GM12878 (cell line): Measurements from ENCODE around the gene BLOC1S5. TPM values are rescaled to one million over a fixed set of nuclear protein-coding genes. Genes with fewer than 3 reads are reported as not detected.

Source experiments
- ATAC-seq: fragments of 200-7000 bp; cut with Tn5 transposase; 3 replicates; pipeline ENCODE4 v1.9.1; 2020; ENCODE audit warnings: mild to moderate bottlenecking, moderate library complexity
- BruUV-seq: library from RNA; stranded (reverse); fragments of 400-500 nt; replicated peaks from 2 replicates; lab custom pipeline; 2021; lab: Mats Ljungman, UMichigan
- CTCF ChIA-PET: fragments of 300-600 bp; sonication (Branson Sonifier 250); formaldehyde crosslinking; extraction: SDS; loops from one replicate; lab custom pipeline; 2021; ENCODE audit warnings: inconsistent platforms; lab: Yijun Ruan, JAX
- POLR2A ChIA-PET: fragments of 350-600 bp; formaldehyde crosslinking; extraction: SDS; loops from one replicate; lab custom pipeline; 2021; ENCODE audit warnings: inconsistent platforms; lab: Charles Lee
- RAD21 ChIA-PET: fragments of 300-600 bp; sonication (Branson Sonifier 250); formaldehyde crosslinking; loops from one replicate; lab custom pipeline; 2023; ENCODE audit warnings: antibody characterized with exemption; ENCODE audit not compliant: unreplicated experiment; lab: Charles Lee
- SMC1A ChIA-PET: fragments of 300-600 bp; sonication (Branson Sonifier 250); formaldehyde crosslinking; loops from one replicate; lab custom pipeline; 2023; ENCODE audit not compliant: unreplicated experiment, uncharacterized antibody; lab: Charles Lee
- DNase-seq: peaks from one replicate; pipeline ENCODE4 v3.0.0-alpha.2; 2011; ENCODE audit warnings: low read depth, low spot score
- FAIRE-seq: peaks from 3 replicates; lab custom pipeline; 2011; peaks lifted over from hg19 to GRCh38; lab: Jason Lieb, UNC
- H2AFZ ChIP-seq: 2 replicates; pipeline ENCODE4 v1.6.0; 2011; ENCODE audit warnings: low read depth, low read length, control low read depth; ENCODE audit not compliant: control insufficient read depth
- H3K27ac ChIP-seq: 2 replicates; pipeline ENCODE4 v1.5.1; 2011; ENCODE audit warnings: control low read depth; ENCODE audit not compliant: control insufficient read depth, insufficient read depth
- H3K27me3 ChIP-seq, 2 experiments: replicated peaks in 1 of 2; 2 replicates each; pipeline versions ENCODE4 v1.6.0 to v1.6.1; 2011; ENCODE audit warnings: low read length in 1 of 2; ENCODE audit not compliant: control insufficient read depth in 2 of 2, insufficient read depth in 2 of 2
- H3K36me3 ChIP-seq, 2 experiments: 2 replicates each; pipeline ENCODE4 v1.5.1; 2011; ENCODE audit warnings: low read length in 1 of 2; ENCODE audit not compliant: control insufficient read depth in 2 of 2, insufficient read depth in 2 of 2
- H3K4me1 ChIP-seq: 2 replicates; pipeline ENCODE4 v1.6.1; 2011; ENCODE audit warnings: mild to moderate bottlenecking, low read length, moderate library complexity, mixed read lengths; ENCODE audit not compliant: control insufficient read depth, insufficient read depth
- H3K4me2 ChIP-seq: 2 replicates; pipeline ENCODE4 v1.6.0; 2011; ENCODE audit warnings: control low read depth; ENCODE audit not compliant: control insufficient read depth, insufficient read depth
- H3K4me3 ChIP-seq: fragments of 200-600 bp; sonication (generic); 2 replicates; pipeline ENCODE4 v1.5.1; 2016
- H3K79me2 ChIP-seq: 2 replicates; pipeline ENCODE4 v1.6.0; 2011; ENCODE audit warnings: low read length; ENCODE audit not compliant: control insufficient read depth, insufficient read depth
- H3K9ac ChIP-seq: 2 replicates; pipeline ENCODE4 v1.8.0; 2011; ENCODE audit warnings: low read length, control low read depth, mixed read lengths; ENCODE audit not compliant: control insufficient read depth, insufficient read depth
- H3K9me3 ChIP-seq: replicated peaks from 3 replicates; pipeline ENCODE4 v1.5.1; 2011; ENCODE audit warnings: mild to moderate bottlenecking, low read length; ENCODE audit not compliant: control insufficient read depth, insufficient read depth
- H4K20me1 ChIP-seq: 2 replicates; pipeline ENCODE4 v1.6.0; 2011; ENCODE audit not compliant: control insufficient read depth, insufficient read depth
- CHD2 ChIP-seq: IDR thresholded peaks from 2 replicates; pipeline ENCODE4 v1.6.1; 2011; ENCODE audit warnings: low read depth, low read length, improper control_type of control experiment, borderline replicate concordance
- CREB1 ChIP-seq: IDR thresholded peaks from 2 replicates; pipeline ENCODE4 v1.6.1; 2012; ENCODE audit warnings: low read depth, mild to moderate bottlenecking, inconsistent platforms
- E2F4 ChIP-seq: IDR thresholded peaks from 2 replicates; pipeline ENCODE4 v1.6.1; 2012; ENCODE audit warnings: low read depth, low read length, improper control_type of control experiment
- HDAC2 ChIP-seq: fragments of 200-600 bp; sonication (generic); IDR thresholded peaks from 2 replicates; pipeline ENCODE4 v1.6.1; 2017
- MAX ChIP-seq: IDR thresholded peaks from 2 replicates; pipeline ENCODE4 v1.6.1; 2012; ENCODE audit warnings: low read depth, low read length, improper control_type of control experiment
- MXI1 ChIP-seq: fragments of 150-350 bp; IDR thresholded peaks from 2 replicates; pipeline ENCODE4 v1.6.1; 2011; ENCODE audit warnings: low read depth, mild to moderate bottlenecking, inconsistent platforms, low read length, improper control_type of control experiment
- NBN ChIP-seq: fragments of 450-650 bp; IDR thresholded peaks from 2 replicates; pipeline ENCODE4 v1.6.1; 2016
- PBX3 ChIP-seq: IDR thresholded peaks from 2 replicates; pipeline ENCODE4 v1.6.1; 2011; ENCODE audit warnings: mild to moderate bottlenecking, low read depth, low read length, moderate library complexity; ENCODE audit not compliant: insufficient replicate concordance
- POLR2AphosphoS5 ChIP-seq: IDR thresholded peaks from 2 replicates; pipeline ENCODE4 v1.6.1; 2011; ENCODE audit warnings: mild to moderate bottlenecking, low read length, inconsistent platforms
- POU2F2 ChIP-seq: IDR thresholded peaks from 3 replicates; pipeline ENCODE4 v1.6.1; 2011; ENCODE audit warnings: low read depth, mild to moderate bottlenecking, low read length, borderline replicate concordance
- RB1 ChIP-seq: fragments of 450-650 bp; formaldehyde crosslinking; IDR thresholded peaks from 2 replicates; pipeline ENCODE4 v1.6.1; 2017; ENCODE audit warnings: mild to moderate bottlenecking, borderline replicate concordance
- RUNX3 ChIP-seq: IDR thresholded peaks from 2 replicates; pipeline ENCODE4 v1.6.1; 2012; ENCODE audit warnings: low read length, inconsistent platforms
- STAT1 ChIP-seq: fragments of 450-650 bp; conservative IDR thresholded peaks from 2 replicates; pipeline ENCODE4 v1.6.1; 2014; ENCODE audit warnings: antibody characterized with exemption, mild to moderate bottlenecking
- WGBS: methylation state at CpG from one replicate; pipeline ENCODE4 v1.1.6; 2016; ENCODE audit warnings: low lambda C conversion rate; ENCODE audit not compliant: insufficient replicate concordance, insufficient coverage; ENCODE audit errors: missing lambda C conversion rate; 5-methylcytosine and 5-hydroxymethylcytosine counted together
- in situ Hi-C: fragments of 300-500 bp; cut with MboI; formaldehyde crosslinking; loops from 9 replicates; pipeline ENCODE4 v1.14.3; 2018; ENCODE audit warnings: mixed read lengths
- intact Hi-C: fragments of 100-400 bp; cut with micrococcal nuclease; formaldehyde crosslinking; loops from one replicate; pipeline ENCODE4 v1.14.2; 2022; ENCODE audit not compliant: unreplicated experiment
- polyA plus RNA-seq, 11 experiments: library from polyadenylated mRNA; depleted of rRNA in 4 of 11; unstranded in 6 of 11; stranded (reverse) in 5 of 11; fragments of >200 nt; fragmentation: Nextera tagmentation in 4 of 11; fragmentation: Illumina TruSeq in 1 of 11; extraction: Ambion mirVana in 4 of 11; extraction: Trizol in 1 of 11; gene quantifications; 1 replicate in 1 of 11; 2 replicates in 10 of 11; pipeline versions ENCODE4 v1.2.1 to v1.2.3, GENCODE V29; 2011 to 2016; ENCODE audit warnings: inconsistent platforms in 2 of 11, missing spikeins in 2 of 11, low read depth in 1 of 11
- total RNA-seq, 4 experiments: library from RNA; depleted of rRNA in 3 of 4; stranded (reverse); fragments of >200 nt in 3 of 4; fragmentation: Illumina TruSeq in 1 of 4; extraction: Trizol in 1 of 4; gene quantifications; 2 replicates each; pipeline versions ENCODE4 v1.2.1 to v1.2.3, GENCODE V29; 2013 to 2021
- TF ChIP-seq, protein P1 (sequence below): IDR thresholded peaks from 2 replicates; pipeline ENCODE4 v1.6.1; 2011; ENCODE audit warnings: borderline replicate concordance, low read depth, mild to moderate bottlenecking, moderate library complexity, mixed read lengths, low read length; ENCODE audit not compliant: insufficient read depth; ENCODE audit errors: extremely low read length
- TF ChIP-seq, protein P2 (sequence below): fragments of 450-650 bp; IDR thresholded peaks from 2 replicates; pipeline ENCODE4 v1.6.1; 2017; ENCODE audit warnings: low read depth, mild to moderate bottlenecking, moderate library complexity

The BLOC1S5 gene
- total and polyA plus RNA-seq, 10 of the 15 experiments (the other 5 are each of a cell fraction or from before 2014, with no cell fraction given), result 4.3 to 22.2 (median 16.1) TPM

DNA sequence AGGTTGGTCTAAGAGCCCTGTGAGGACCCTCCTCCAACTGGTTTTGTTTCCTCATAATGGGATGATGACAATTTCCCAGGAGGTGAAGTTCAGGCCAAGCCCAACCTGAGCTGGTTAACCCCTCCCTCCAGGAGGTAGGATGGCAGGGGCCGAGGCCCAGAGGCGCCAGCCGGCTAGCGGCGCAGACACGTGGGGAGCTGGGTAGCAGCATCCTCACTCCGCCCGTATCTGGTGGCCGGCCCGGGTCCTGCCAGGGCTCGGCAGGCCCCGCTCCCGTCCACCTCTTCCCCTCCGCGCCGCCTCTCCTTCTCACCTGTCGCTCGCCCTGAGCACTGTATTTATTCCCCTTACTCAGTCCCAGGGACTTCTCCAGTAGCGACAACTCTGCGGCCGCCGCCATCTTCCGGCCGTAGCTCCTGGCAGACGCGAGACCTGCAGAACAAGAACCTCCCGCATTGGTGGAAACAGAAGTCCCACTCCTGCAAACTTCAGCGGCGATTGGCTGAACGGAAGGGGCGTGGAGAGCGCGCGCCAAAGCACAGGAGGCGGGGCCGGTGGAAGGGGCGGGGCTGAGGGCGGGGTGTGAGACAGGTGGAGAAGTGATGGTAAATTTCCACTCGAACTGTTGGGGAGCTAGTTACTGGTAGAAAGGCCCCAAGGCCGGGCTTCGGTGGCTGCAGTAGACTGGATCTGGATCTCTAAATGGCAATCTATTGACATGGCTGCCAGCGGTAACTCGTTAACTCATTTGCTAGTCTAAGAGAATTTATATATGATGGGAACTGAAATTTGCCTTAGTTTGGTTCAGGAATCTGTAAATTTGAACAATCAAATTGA is 38.2 kb upstream of the BLOC1S5 start, which contains the start of gene EEF1E1:
Gene EEF1E1 (minus strand): TSS at position 427 of the 837 bp plus-strand sequence. CDS start 27 bp downstream, at position 400.
- Histone ChIP-seq H3K9me3 (no peaks in the 10 kb centered on the region), H3K79me2 (peaks cover 43% of the 10 kb centered on the region), H3K27me3 (no peaks in the 10 kb centered on the region), H3K4me1 (peaks cover 3% of the 10 kb centered on the region), H3K4me2 (peak within 1 kb of the TSS; percentile 91), H2AFZ (peak within 1 kb of the TSS; percentile 89), H3K4me3 (peak within 1 kb of the TSS; percentile 83), H3K27ac (peak within 1 kb of the TSS; percentile 57), H4K20me1 (no peaks in the 10 kb centered on the region), H3K36me3 (no peaks in the 10 kb centered on the region), H3K9ac (peak within 1 kb of the TSS; percentile 84)
- ATAC-seq, result peak; percentile 99
- TSS peak; percentile 70 for BruUV-seq
- ChIA-PET RAD21 (interaction anchor here (0.8 to 2.2 kb wide), 4 partner anchors 29 to 116 kb away, joined by 3 to 20 read pairs (median 4); partner anchors contain the start of gene BLOC1S5), POLR2A (interaction anchor here (1.1 to 2.0 kb wide), 3 partner anchors 11 to 38 kb away, joined by 3 to 21 read pairs (median 3); partner anchors contain the start of gene BLOC1S5), SMC1A (interaction anchor here (0.8 to 1.6 kb wide), 4 partner anchors 12 to 117 kb away, joined by 3 to 10 read pairs (median 5); partner anchors contain the start of gene BLOC1S5), CTCF (interaction anchor here (0.8 to 2.1 kb wide), 6 partner anchors 24 to 379 kb away, joined by 3 to 11 read pairs (median 4); no protein-coding TSS in a partner anchor)
- FAIRE-seq, result peak; percentile 64
- in situ Hi-C loops (no loop called here), intact Hi-C loops (loop anchor here (2.0 kb wide), 1 partner anchor 38 kb away; the partner anchor contains the start of gene BLOC1S5)
- 3% methylated on average over 39 of the region's 43 CpGs for WGBS
- DNase-seq, result peak; percentile 77
- TF ChIP-seq HDAC2 (0 out of 2 replicates have a peak, but pooled peaks have one; percentile 38), NBN (peak; percentile 53; the same call in 1 of the 2 replicates), E2F4 (peak; percentile 69; the same call in 1 of the 2 replicates), STAT1 (peak; percentile 79; the same call in 1 of the 2 replicates), RB1 (peak; percentile 81; the same call in 1 of the 2 replicates), CHD2 (peak; percentile 93), RUNX3 (peak; percentile 49), PBX3 (no peak), MXI1 (peak; percentile 95), MAX (peak; percentile 85), CREB1 (peak; percentile 85), POU2F2 (peak; percentile 65; the same call in 1 of the 3 replicates), POLR2AphosphoS5 (peak; percentile 62; the same call in 1 of the 2 replicates)
- TF ChIP-seq, protein P1, sequence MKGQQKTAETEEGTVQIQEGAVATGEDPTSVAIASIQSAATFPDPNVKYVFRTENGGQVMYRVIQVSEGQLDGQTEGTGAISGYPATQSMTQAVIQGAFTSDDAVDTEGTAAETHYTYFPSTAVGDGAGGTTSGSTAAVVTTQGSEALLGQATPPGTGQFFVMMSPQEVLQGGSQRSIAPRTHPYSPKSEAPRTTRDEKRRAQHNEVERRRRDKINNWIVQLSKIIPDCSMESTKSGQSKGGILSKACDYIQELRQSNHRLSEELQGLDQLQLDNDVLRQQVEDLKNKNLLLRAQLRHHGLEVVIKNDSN, result peak; percentile 39
- TF ChIP-seq, protein P2, sequence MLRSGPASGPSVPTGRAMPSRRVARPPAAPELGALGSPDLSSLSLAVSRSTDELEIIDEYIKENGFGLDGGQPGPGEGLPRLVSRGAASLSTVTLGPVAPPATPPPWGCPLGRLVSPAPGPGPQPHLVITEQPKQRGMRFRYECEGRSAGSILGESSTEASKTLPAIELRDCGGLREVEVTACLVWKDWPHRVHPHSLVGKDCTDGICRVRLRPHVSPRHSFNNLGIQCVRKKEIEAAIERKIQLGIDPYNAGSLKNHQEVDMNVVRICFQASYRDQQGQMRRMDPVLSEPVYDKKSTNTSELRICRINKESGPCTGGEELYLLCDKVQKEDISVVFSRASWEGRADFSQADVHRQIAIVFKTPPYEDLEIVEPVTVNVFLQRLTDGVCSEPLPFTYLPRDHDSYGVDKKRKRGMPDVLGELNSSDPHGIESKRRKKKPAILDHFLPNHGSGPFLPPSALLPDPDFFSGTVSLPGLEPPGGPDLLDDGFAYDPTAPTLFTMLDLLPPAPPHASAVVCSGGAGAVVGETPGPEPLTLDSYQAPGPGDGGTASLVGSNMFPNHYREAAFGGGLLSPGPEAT, result peak; percentile 98
